Esophagus muscularis mucosa (tissue), 4 donors: ENCODE data around the gene CAMK1D. TPM values are rescaled to one million over a fixed set of nuclear protein-coding genes. Genes with fewer than 3 reads are reported as not detected.

Source experiments
- DNase-seq: peaks from one replicate; pipeline ENCODE4 v3.0.0-alpha.2; 2017; ENCODE audit errors: extremely low spot score
- H3K27ac ChIP-seq, 4 donors: fragments of 200-600 bp; sonication (generic); replicated peaks in 1 of 4; 1 replicate in 3 of 4; 2 replicates in 1 of 4; pipeline ENCODE4 v1.5.1; 2016 to 2019; ENCODE audit warnings: mild to moderate bottlenecking in 1 of 4
- H3K27me3 ChIP-seq, 4 donors: fragments of 200-600 bp; sonication (generic); one replicate each; pipeline versions ENCODE4 v1.5.1 to v1.6.0; 2016 to 2019
- H3K36me3 ChIP-seq, 4 donors: fragments of 200-600 bp; sonication (generic); one replicate each; pipeline ENCODE4 v1.5.1; 2016 to 2019
- H3K4me1 ChIP-seq, 4 donors: fragments of 200-600 bp; sonication (generic); one replicate each; pipeline ENCODE4 v1.5.1; 2016 to 2019
- H3K4me3 ChIP-seq, 4 donors: fragments of 200-600 bp; sonication (generic); 1 replicate in 2 of 4; 2 replicates in 2 of 4; pipeline ENCODE4 v1.5.1; 2016 to 2019; ENCODE audit warnings: mild to moderate bottlenecking in 4 of 4, moderate library complexity in 1 of 4
- H3K9me3 ChIP-seq, 4 donors: fragments of 200-600 bp; sonication (generic); 1 replicate in 3 of 4; 2 replicates in 1 of 4; pipeline ENCODE4 v1.5.1; 2016 to 2019
- CTCF ChIP-seq, 3 experiments: fragments of 200-600 bp in 2 of 3; fragments of 450-650 bp in 1 of 3; sonication (generic) in 2 of 3; IDR thresholded peaks; one replicate each; pipeline ENCODE4 v1.5.1; 2017 to 2019; ENCODE audit warnings: antibody characterized with exemption in 3 of 3, mild to moderate bottlenecking in 2 of 3, moderate library complexity in 1 of 3
- EP300 ChIP-seq: sonication (generic); formaldehyde crosslinking; IDR thresholded peaks from one replicate; pipeline ENCODE4 v1.6.1; 2017; ENCODE audit warnings: antibody characterized with exemption
- POLR2A ChIP-seq: fragments of 450-650 bp; IDR thresholded peaks from one replicate; pipeline ENCODE4 v1.6.1; 2017; ENCODE audit warnings: antibody characterized with exemption, moderate library complexity, mild to moderate bottlenecking, low read depth
- POLR2AphosphoS5 ChIP-seq, 2 donors: sonication (generic); formaldehyde crosslinking; IDR thresholded peaks; one replicate each; pipeline ENCODE4 v1.6.1; 2017; ENCODE audit warnings: antibody characterized with exemption in 2 of 2
- WGBS: methylation state at CpG from one replicate; pipeline ENCODE4 v1.1.5; 2018; 5-methylcytosine and 5-hydroxymethylcytosine counted together
- intact Hi-C: fragments of 100-400 bp; cut with DNase I; formaldehyde crosslinking; loops from one replicate; pipeline ENCODE4 v1.15.1; 2023
- total RNA-seq, 4 donors: library from RNA; depleted of rRNA; stranded (reverse); fragments of >200 nt; gene quantifications; one replicate each; pipeline versions ENCODE4 v1.1.0 to v1.2.1, GENCODE V29; 2016

Gene CAMK1D
- total RNA-seq, 4 donors from 2014 or later = 8.4 to 15.4 (median 11.3) TPM

- intact Hi-C loops = no loop called here
- no peak for DNase-seq
- Histone ChIP-seq H3K4me1 (no peaks in the 10 kb centered on the region), H3K36me3 (peaks cover 0 to 2% (median 0%) of the 10 kb centered on the region in 4 donors), H3K27me3 (no peaks in the 10 kb centered on the region), H3K4me3 (no peak overlapping the region), H3K27ac (no peak overlapping the region), H3K9me3 (peaks cover 0 to 4% (median 0%) of the 10 kb centered on the region in 4 donors)
- WGBS = 84% methylated on average over 5 of the region's 5 CpGs
- TF ChIP-seq POLR2A = no peak
- TF ChIP-seq POLR2AphosphoS5 (IDR thresholded peaks at IDR 0.05) = no peak
- no peak for TF ChIP-seq EP300
- TF ChIP-seq CTCF (IDR thresholded peaks at IDR 0.05) = no peak
Measured at GRCh38 chr10:12681252-12681651, 331.9 kb downstream of the CAMK1D start.

- Histone ChIP-seq H3K27ac (no peak overlapping the region), H3K9me3 (no peaks in the 10 kb centered on the region), H3K36me3 (peaks cover 0 to 2% (median 0%) of the 10 kb centered on the region in 4 donors), H3K27me3 (no peaks in the 10 kb centered on the region), H3K4me3 (no peak overlapping the region), H3K4me1 (peaks cover 0 to 4% (median 0%) of the 10 kb centered on the region in 4 donors)
- no peak for TF ChIP-seq POLR2AphosphoS5 (IDR thresholded peaks at IDR 0.05)
- no peak for TF ChIP-seq POLR2A
- TF ChIP-seq EP300 = no peak
- TF ChIP-seq CTCF (IDR thresholded peaks at IDR 0.05) = no peak
- intact Hi-C loops = no loop called here
- 95% methylated on average over 8 of the region's 8 CpGs for WGBS
- DNase-seq = no peak
Measured at GRCh38 chr10:12684784-12685183, 335.4 kb downstream of the CAMK1D start.

- DNase-seq = no peak
- H3K9me3 ChIP-seq = no peaks in the 10 kb centered on the region
- 85% methylated on average over 11 of the region's 11 CpGs for WGBS
- no peaks in the 10 kb centered on the region for H3K27me3 ChIP-seq
- TF ChIP-seq POLR2A (no peak), CTCF (IDR thresholded peaks at IDR 0.05) (no peak), POLR2AphosphoS5 (IDR thresholded peaks at IDR 0.05) (no peak), EP300 (no peak)
- H3K36me3 ChIP-seq = no peaks in the 10 kb centered on the region
- intact Hi-C loops = no loop called here
- no peak overlapping the region for H3K27ac ChIP-seq
- H3K4me1 ChIP-seq = peaks cover 0 to 10% (median 6%) of the 10 kb centered on the region in 4 donors
- H3K4me3 ChIP-seq = no peak overlapping the region
Measured at GRCh38 chr10:12685261-12686058, 336.1 kb downstream of the CAMK1D start.

- Histone ChIP-seq H3K27ac (no peak overlapping the region), H3K4me1 (peaks cover 0 to 16% (median 12%) of the 10 kb centered on the region in 4 donors), H3K4me3 (no peak overlapping the region), H3K36me3 (no peaks in the 10 kb centered on the region), H3K9me3 (no peaks in the 10 kb centered on the region), H3K27me3 (no peaks in the 10 kb centered on the region)
- intact Hi-C loops = no loop called here
- DNase-seq = no peak
- whole genome bisulfite sequencing = 87% methylated on average over 4 of the region's 4 CpGs
- TF ChIP-seq CTCF (IDR thresholded peaks at IDR 0.05) (no peak), POLR2AphosphoS5 (IDR thresholded peaks at IDR 0.05) (no peak), EP300 (no peak), POLR2A (no peak)
Measured at GRCh38 chr10:12687996-12688395, 338.6 kb downstream of the CAMK1D start.
